DND-41 (cell line): ENCODE results near the gene NPSR1.

Source experiments
- ATAC-seq: fragments of 200-7000 bp; cut with Tn5 transposase; 3 replicates; pipeline ENCODE4 v1.9.1; 2021; ENCODE audit warnings: low read depth; ENCODE audit not compliant: insufficient read depth
- DNase-seq: peaks from one replicate; pipeline ENCODE4 v3.0.0-alpha.2; 2020
- H2AFZ ChIP-seq: 2 replicates; pipeline ENCODE4 v1.6.0; 2012; ENCODE audit warnings: low read depth, low read length
- H3K27ac ChIP-seq: 2 replicates; pipeline ENCODE4 v1.5.1; 2012; ENCODE audit warnings: low read length, inconsistent platforms
- H3K27me3 ChIP-seq: fragments of 200-600 bp; sonication (generic); 2 replicates; pipeline ENCODE4 v1.6.0; 2012; ENCODE audit warnings: low read length, mild to moderate bottlenecking, inconsistent platforms; ENCODE audit not compliant: insufficient read depth, poor library complexity
- H3K36me3 ChIP-seq: 2 replicates; pipeline ENCODE4 v1.5.1; 2012; ENCODE audit warnings: low read length, inconsistent platforms; ENCODE audit not compliant: insufficient read depth
- H3K4me1 ChIP-seq: 2 replicates; pipeline ENCODE4 v1.5.1; 2012; ENCODE audit warnings: mild to moderate bottlenecking, low read length; ENCODE audit not compliant: insufficient read depth
- H3K4me2 ChIP-seq: 2 replicates; pipeline ENCODE4 v1.6.0; 2012; ENCODE audit warnings: mild to moderate bottlenecking, moderate library complexity, low read length, inconsistent platforms; ENCODE audit not compliant: insufficient read depth
- H3K4me3 ChIP-seq, 2 experiments: fragments of 200-600 bp in 1 of 2; shearing (Covaris generic) in 1 of 2; 2 replicates each; pipeline ENCODE4 v1.5.1; 2012 to 2016; ENCODE audit warnings: inconsistent platforms in 2 of 2, low read length in 2 of 2, mild to moderate bottlenecking in 2 of 2, low read depth in 1 of 2, moderate library complexity in 1 of 2
- H3K79me2 ChIP-seq: 2 replicates; pipeline ENCODE4 v1.6.0; 2012; ENCODE audit warnings: low read length, inconsistent platforms; ENCODE audit not compliant: insufficient read depth
- H3K9ac ChIP-seq: 2 replicates; pipeline ENCODE4 v1.6.0; 2012; ENCODE audit warnings: low read depth, mild to moderate bottlenecking, inconsistent platforms, low read length, moderate library complexity
- H3K9me3 ChIP-seq: 2 replicates; pipeline ENCODE4 v1.5.1; 2012; ENCODE audit warnings: low read length, moderate library complexity, mild to moderate bottlenecking, inconsistent platforms; ENCODE audit not compliant: insufficient read depth, severe bottlenecking
- H4K20me1 ChIP-seq: 2 replicates; pipeline ENCODE4 v1.6.0; 2012; ENCODE audit warnings: low read length; ENCODE audit not compliant: insufficient read depth
- CTCF ChIP-seq: IDR thresholded peaks from 2 replicates; pipeline ENCODE4 v1.5.1; 2012; ENCODE audit warnings: borderline replicate concordance, low read length, moderate library complexity, mild to moderate bottlenecking; ENCODE audit not compliant: poor library complexity, severe bottlenecking; ENCODE audit errors: extremely low read depth
- EZH2 ChIP-seq: IDR thresholded peaks from 3 replicates; pipeline ENCODE4 v1.6.1; 2012; ENCODE audit warnings: borderline replicate concordance, low read depth, mild to moderate bottlenecking, moderate library complexity, low read length, inconsistent platforms; ENCODE audit not compliant: severe bottlenecking

NPSR1 gene

GRCh38 chr7:34837316-34837715 is 179.3 kb downstream of the NPSR1 start:
- Histone ChIP-seq H3K4me2 (no peak overlapping the region), H2AFZ (no peak overlapping the region)

DNA sequence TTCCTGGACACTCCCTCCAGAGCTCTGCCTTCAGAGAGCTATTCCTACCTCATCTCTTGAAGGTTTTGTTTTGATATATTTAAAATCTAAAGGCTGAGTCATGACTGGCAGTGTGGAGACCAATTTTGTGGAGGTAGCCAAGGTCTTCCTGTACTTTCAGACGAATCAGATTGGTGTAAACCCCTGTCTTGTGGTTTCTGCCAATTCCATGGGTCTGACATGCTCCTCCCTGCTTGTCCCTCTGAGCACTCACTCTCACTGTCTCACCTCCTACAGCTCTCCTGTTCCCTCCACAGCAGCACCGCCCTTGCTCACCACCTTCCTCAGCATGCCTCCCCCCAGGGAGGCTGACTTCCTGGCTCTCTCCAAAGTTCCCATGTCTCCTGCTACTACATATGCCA is 179.8 kb downstream of the NPSR1 start:
- Histone ChIP-seq H2AFZ (no peak overlapping the region), H4K20me1 (no peaks in the 10 kb centered on the region), H3K4me1 (no peaks in the 10 kb centered on the region; the same call in 1 of the 2 replicates), H3K79me2 (no peaks in the 10 kb centered on the region), H3K9me3 (no peaks in the 10 kb centered on the region), H3K4me2 (no peak overlapping the region), H3K27ac (no peak overlapping the region), H3K4me3 (no peak overlapping the region), H3K27me3 (no peaks in the 10 kb centered on the region), H3K36me3 (no peaks in the 10 kb centered on the region), H3K9ac (no peak overlapping the region)
- TF ChIP-seq CTCF, result no peak
- TF ChIP-seq EZH2, result no peak
- no peak for DNase-seq
- no peak for ATAC-seq

More at GRCh38 chr7:34837316-34837715, 179.3 kb downstream of the NPSR1 start:
- no peaks in the 10 kb centered on the region for H3K79me2 ChIP-seq
- no peak overlapping the region for H3K9ac ChIP-seq
- H3K4me1 ChIP-seq, result no peaks in the 10 kb centered on the region; the same call in 1 of the 2 replicates
- no peak for TF ChIP-seq EZH2
- DNase-seq (no peak), ATAC-seq (no peak)
- H3K36me3 ChIP-seq, result no peaks in the 10 kb centered on the region
- H3K27me3 ChIP-seq, result no peaks in the 10 kb centered on the region
- H3K4me3 ChIP-seq, result no peak overlapping the region
- H3K27ac ChIP-seq, result no peak overlapping the region
- no peaks in the 10 kb centered on the region for H4K20me1 ChIP-seq
- H3K9me3 ChIP-seq, result no peaks in the 10 kb centered on the region

- H3K27me3 ChIP-seq, result no peaks in the 10 kb centered on the region
- H2AFZ ChIP-seq, result no peak overlapping the region
- no peak overlapping the region for H3K4me3 ChIP-seq
- H3K9me3 ChIP-seq, result no peaks in the 10 kb centered on the region
- no peak overlapping the region for H3K9ac ChIP-seq
- no peaks in the 10 kb centered on the region for H3K79me2 ChIP-seq
- DNase-seq (no peak), ATAC-seq (no peak)
- H3K36me3 ChIP-seq, result no peaks in the 10 kb centered on the region
- no peaks in the 10 kb centered on the region; the same call in 1 of the 2 replicates for H3K4me1 ChIP-seq
- no peak overlapping the region for H3K27ac ChIP-seq
- no peaks in the 10 kb centered on the region for H4K20me1 ChIP-seq
- H3K4me2 ChIP-seq, result no peak overlapping the region
- TF ChIP-seq CTCF (no peak), EZH2 (no peak)
Observed at GRCh38 chr7:34838329-34838728, 180.3 kb downstream of the NPSR1 start.

GRCh38 chr7:34839645-34840044 is 181.6 kb downstream of the NPSR1 start:
- TF ChIP-seq CTCF (no peak), EZH2 (no peak)
- no peaks in the 10 kb centered on the region; the same call in 1 of the 2 replicates for H3K4me1 ChIP-seq
- no peak overlapping the region for H3K4me2 ChIP-seq
- no peaks in the 10 kb centered on the region for H3K27me3 ChIP-seq
- no peaks in the 10 kb centered on the region for H3K36me3 ChIP-seq
- H3K27ac ChIP-seq, result no peak overlapping the region
- no peaks in the 10 kb centered on the region for H3K79me2 ChIP-seq
- DNase-seq, result no peak
- H4K20me1 ChIP-seq, result no peaks in the 10 kb centered on the region
- H2AFZ ChIP-seq, result no peak overlapping the region
- H3K9ac ChIP-seq, result no peak overlapping the region
- no peak overlapping the region for H3K4me3 ChIP-seq
- ATAC-seq, result no peak
- H3K9me3 ChIP-seq, result no peaks in the 10 kb centered on the region
